ENCODE measurements around the gene CNBP. TPM values are rescaled to one million over a fixed set of nuclear protein-coding genes. Genes with fewer than 3 reads are reported as not detected.

CNBP gene
- total and polyA plus RNA-seq, 2 of the 13 experiments (the other 11 are each of a cell fraction or from before 2014, with no cell fraction given): 282 to 354 TPM

DNA sequence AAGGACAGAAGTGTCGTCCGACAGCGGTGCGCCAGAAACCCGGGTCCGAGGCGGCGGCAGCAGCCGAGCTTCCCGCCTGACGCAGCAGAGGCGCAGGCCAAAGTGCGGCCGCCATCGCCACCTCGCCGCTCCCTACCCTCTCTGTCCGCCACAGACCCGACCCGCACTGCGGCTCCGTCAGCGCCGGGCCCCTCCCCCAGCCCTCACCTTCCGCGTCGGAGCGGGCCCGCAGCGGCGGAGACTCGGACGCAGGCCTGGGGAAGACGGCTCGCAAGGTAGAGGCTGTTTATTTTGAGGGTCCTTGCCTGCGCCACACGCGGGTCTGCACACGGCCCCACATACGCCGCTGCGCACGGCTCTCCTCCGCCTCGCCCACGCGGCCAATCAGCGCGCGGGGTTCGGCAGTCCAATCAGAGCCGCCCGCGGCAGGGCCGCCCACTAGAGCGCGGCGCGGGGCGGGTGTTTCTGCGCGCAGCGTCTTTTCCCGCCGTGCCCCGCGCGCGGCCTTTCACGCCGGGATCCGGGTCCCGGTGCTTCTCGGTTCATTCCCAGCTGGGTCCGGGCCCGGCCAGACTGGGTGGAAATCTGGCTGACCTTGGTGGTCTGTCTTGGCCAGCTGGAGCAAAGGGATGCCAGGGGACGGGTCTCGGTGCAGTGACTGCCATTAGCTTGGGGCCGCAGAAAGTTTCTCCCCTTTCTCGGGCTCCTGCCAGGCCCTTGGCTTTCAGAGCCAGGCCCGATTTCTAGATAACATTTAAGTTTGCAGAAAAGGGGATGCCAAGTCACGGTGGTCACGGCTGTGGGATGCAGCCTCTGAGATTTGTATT is at the start of gene CNBP (continued):
- TF ChIP-seq NFRKB (IDR thresholded peaks at IDR 0.05): no peak
- TF ChIP-seq POGK (CRISPR knock-in tag; conservative IDR thresholded peaks at IDR 0.05): peak; percentile 87
- TF ChIP-seq RORA (CRISPR knock-in tag; IDR thresholded peaks at IDR 0.05): no peak
- no peak; the same call in 1 of the 2 replicates for TF ChIP-seq JUNB (CRISPR knock-in tag; IDR thresholded peaks at IDR 0.05; ENCODE audit: borderline replicate concordance)
- peak; percentile 71; the same call in 1 of the 2 replicates for TF ChIP-seq MXD4 (CRISPR knock-in tag; IDR thresholded peaks at IDR 0.05)
- TF ChIP-seq GATAD2A (CRISPR knock-in tag; IDR thresholded peaks at IDR 0.05): peak; percentile 46
- no peak for TF ChIP-seq ZNF251 (CRISPR knock-in tag; IDR thresholded peaks at IDR 0.05)
- no peak for TF ChIP-seq ZNF136 (CRISPR knock-in tag; IDR thresholded peaks at IDR 0.05; ENCODE audit: low read depth)
- TF ChIP-seq ZNF782 (CRISPR knock-in tag; IDR thresholded peaks at IDR 0.05; ENCODE audit: borderline replicate concordance): no peak; the same call in 1 of the 2 replicates
- TF ChIP-seq, protein P1, sequence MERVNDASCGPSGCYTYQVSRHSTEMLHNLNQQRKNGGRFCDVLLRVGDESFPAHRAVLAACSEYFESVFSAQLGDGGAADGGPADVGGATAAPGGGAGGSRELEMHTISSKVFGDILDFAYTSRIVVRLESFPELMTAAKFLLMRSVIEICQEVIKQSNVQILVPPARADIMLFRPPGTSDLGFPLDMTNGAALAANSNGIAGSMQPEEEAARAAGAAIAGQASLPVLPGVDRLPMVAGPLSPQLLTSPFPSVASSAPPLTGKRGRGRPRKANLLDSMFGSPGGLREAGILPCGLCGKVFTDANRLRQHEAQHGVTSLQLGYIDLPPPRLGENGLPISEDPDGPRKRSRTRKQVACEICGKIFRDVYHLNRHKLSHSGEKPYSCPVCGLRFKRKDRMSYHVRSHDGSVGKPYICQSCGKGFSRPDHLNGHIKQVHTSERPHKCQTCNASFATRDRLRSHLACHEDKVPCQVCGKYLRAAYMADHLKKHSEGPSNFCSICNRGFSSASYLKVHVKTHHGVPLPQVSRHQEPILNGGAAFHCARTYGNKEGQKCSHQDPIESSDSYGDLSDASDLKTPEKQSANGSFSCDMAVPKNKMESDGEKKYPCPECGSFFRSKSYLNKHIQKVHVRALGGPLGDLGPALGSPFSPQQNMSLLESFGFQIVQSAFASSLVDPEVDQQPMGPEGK (CRISPR knock-in tag; IDR thresholded peaks at IDR 0.05): peak; percentile 13; the same call in 1 of the 2 replicates
- TF ChIP-seq, protein P2, sequence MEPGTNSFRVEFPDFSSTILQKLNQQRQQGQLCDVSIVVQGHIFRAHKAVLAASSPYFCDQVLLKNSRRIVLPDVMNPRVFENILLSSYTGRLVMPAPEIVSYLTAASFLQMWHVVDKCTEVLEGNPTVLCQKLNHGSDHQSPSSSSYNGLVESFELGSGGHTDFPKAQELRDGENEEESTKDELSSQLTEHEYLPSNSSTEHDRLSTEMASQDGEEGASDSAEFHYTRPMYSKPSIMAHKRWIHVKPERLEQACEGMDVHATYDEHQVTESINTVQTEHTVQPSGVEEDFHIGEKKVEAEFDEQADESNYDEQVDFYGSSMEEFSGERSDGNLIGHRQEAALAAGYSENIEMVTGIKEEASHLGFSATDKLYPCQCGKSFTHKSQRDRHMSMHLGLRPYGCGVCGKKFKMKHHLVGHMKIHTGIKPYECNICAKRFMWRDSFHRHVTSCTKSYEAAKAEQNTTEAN (CRISPR knock-in tag; conservative IDR thresholded peaks at IDR 0.05): peak; percentile 22; the same call in 1 of the 2 replicates
- peak; percentile 64; the same call in 1 of the 2 replicates for TF ChIP-seq ZNF580 (CRISPR knock-in tag; IDR thresholded peaks at IDR 0.05; ENCODE audit: borderline replicate concordance, low read depth)
- peak; percentile 97 for TF ChIP-seq ZNF547 (CRISPR knock-in tag; IDR thresholded peaks at IDR 0.05)
- TF ChIP-seq SMARCC2 (IDR thresholded peaks at IDR 0.05): no peak
- no peak; the same call in 1 of the 2 replicates for TF ChIP-seq PRDM4 (CRISPR knock-in tag; IDR thresholded peaks at IDR 0.05; ENCODE audit: borderline replicate concordance)
- peak; percentile 89 for TF ChIP-seq DRAP1 (CRISPR knock-in tag; IDR thresholded peaks at IDR 0.05)
- TF ChIP-seq ZFYVE20 (CRISPR knock-in tag; IDR thresholded peaks at IDR 0.05; ENCODE audit: borderline replicate concordance, low read depth): no peak; the same call in 1 of the 2 replicates
- peak; percentile 86 for TF ChIP-seq ZNF883 (CRISPR knock-in tag; IDR thresholded peaks at IDR 0.05; ENCODE audit: not compliant biosample characterization)
- TF ChIP-seq EED (CRISPR knock-in tag; IDR thresholded peaks at IDR 0.05): 0 out of 2 replicates have a peak, but pooled peaks have one; percentile 63
- peak; percentile 67; the same call in 1 of the 2 replicates for TF ChIP-seq KDM3A (CRISPR knock-in tag; IDR thresholded peaks at IDR 0.05; ENCODE audit: low read depth)

Data from HepG2 (cell line).